AG04449 (cell line): ENCODE data around the gene OR10T2.
"Not testable (repeated sequence)": the region's sequence is repeated elsewhere in the genome, so short reads cannot be mapped to it uniquely, and the experiment has no call there.

Experiments used
- CTCF ChIA-PET: fragments of 350-600 bp; formaldehyde crosslinking; extraction: SDS; loops from one replicate; lab custom pipeline; 2021; ENCODE audit warnings: antibody characterized with exemption; lab: Yijun Ruan, JAX
- POLR2A ChIA-PET: fragments of 400-600, 350-600 bp; formaldehyde crosslinking; extraction: SDS; loops from one replicate; lab custom pipeline; 2020; ENCODE audit warnings: antibody characterized with exemption, inconsistent platforms; lab: Yijun Ruan, JAX
- DNase-seq: peaks from one replicate; pipeline ENCODE4 v3.0.0-alpha.2; 2010; ENCODE audit warnings: low read depth, low spot score
- H3K4me3 ChIP-seq: 2 replicates; pipeline ENCODE4 v1.5.1; 2011; ENCODE audit warnings: low read depth, mild to moderate bottlenecking, control low read depth, low read length
- TF ChIP-seq, protein P1 (sequence below): IDR thresholded peaks from one replicate; pipeline ENCODE4 v1.5.1; 2011; ENCODE audit warnings: mild to moderate bottlenecking, moderate library complexity, low read length, control low read depth, inconsistent platforms; ENCODE audit not compliant: insufficient read depth; ENCODE audit errors: missing control alignments

Gene OR10T2

DNA sequence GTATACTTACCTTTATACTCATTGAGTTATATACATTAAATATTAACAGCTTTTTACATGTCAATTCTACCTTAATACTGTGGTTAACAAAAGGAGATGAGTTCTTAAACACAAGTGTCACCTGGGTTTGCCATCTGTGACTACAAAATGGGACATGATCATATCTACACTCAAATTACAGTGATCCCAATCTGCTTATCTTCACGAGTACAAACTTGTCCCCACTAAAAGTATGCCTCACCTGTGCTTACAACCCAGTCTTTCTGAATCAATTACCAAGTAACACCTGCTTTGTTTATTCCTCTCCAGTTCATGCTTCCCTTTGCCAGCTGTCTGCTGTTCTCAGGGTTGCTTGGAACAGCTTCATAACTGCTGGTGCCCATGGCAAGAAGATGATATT is 36.8 kb downstream of the OR10T2 start:
- TF ChIP-seq, protein P1, sequence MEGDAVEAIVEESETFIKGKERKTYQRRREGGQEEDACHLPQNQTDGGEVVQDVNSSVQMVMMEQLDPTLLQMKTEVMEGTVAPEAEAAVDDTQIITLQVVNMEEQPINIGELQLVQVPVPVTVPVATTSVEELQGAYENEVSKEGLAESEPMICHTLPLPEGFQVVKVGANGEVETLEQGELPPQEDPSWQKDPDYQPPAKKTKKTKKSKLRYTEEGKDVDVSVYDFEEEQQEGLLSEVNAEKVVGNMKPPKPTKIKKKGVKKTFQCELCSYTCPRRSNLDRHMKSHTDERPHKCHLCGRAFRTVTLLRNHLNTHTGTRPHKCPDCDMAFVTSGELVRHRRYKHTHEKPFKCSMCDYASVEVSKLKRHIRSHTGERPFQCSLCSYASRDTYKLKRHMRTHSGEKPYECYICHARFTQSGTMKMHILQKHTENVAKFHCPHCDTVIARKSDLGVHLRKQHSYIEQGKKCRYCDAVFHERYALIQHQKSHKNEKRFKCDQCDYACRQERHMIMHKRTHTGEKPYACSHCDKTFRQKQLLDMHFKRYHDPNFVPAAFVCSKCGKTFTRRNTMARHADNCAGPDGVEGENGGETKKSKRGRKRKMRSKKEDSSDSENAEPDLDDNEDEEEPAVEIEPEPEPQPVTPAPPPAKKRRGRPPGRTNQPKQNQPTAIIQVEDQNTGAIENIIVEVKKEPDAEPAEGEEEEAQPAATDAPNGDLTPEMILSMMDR: no peak
- ChIA-PET POLR2A (no interaction called here), CTCF (no interaction called here)
- no peak overlapping the region for H3K4me3 ChIP-seq
- no peak for DNase-seq

DNA sequence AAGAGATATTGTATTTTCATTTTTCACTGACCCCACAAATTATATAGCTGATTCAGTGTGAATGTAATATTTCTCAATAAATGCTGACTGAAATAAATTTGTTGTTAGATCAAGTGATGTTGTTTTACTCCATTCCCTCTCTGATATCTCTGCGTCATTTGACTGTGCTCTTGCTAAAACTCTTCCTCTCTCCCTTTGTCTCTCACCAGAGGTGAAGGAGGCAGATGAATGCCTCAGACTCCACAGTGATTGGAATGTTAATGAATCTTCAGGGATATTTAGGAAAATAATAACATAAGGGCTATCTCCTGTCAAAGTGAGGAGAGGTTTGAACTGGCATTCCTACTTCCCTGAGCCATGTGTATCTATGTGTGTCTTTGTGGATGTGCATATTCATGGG is 41.8 kb downstream of the OR10T2 start:
- TF ChIP-seq, protein P1: no peak
- no peak overlapping the region for H3K4me3 ChIP-seq
- ChIA-PET CTCF (no interaction called here), POLR2A (no interaction called here)
- no peak for DNase-seq

DNA sequence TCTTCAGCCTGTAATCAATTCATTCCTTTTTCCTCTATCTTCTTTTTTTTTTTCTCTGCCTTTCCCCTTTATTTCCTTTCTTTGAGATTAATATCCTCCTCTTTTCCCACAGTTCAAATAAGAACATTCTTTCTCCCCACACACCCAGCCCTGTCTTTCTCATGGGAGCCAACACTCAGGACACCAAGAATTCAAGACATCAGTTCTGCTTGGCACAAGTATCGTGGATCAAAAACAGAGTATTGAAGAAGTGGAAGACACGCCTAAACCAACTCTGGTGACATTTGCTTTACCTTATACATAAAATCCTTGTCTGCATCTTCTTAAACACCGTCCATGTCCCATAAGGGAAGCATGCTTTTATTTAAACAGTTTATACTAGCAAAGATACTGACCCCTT is 42.6 kb downstream of the OR10T2 start:
- no peak for DNase-seq
- POLR2A ChIA-PET: no interaction called here
- no peak overlapping the region for H3K4me3 ChIP-seq
- CTCF ChIA-PET: no interaction called here
- TF ChIP-seq, protein P1: no peak

DNA sequence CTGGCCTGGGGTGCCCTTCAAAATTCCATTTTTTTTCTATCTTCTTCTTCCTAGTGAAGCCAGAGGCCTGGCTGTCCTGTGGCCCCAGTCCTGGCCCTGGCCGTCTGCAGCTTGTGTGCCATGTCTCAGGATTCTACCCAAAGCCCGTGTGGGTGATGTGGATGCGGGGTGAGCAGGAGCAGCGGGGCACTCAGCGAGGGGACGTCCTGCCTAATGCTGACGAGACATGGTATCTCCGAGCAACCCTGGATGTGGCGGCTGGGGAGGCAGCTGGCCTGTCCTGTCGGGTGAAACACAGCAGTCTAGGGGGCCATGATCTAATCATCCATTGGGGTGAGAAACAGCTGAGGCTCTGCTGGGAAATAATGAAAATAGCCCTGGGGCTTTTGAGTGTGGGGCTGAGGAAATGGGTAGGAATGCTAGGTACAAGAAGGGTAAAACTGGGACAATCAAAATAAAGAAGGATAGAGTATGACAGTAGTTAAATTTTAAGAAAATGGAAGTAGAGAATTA is 43.4 kb downstream of the OR10T2 start:
- TF ChIP-seq, protein P1: no peak
- CTCF ChIA-PET: no interaction called here
- POLR2A ChIA-PET: no interaction called here
- no peak overlapping the region for H3K4me3 ChIP-seq
- DNase-seq: no peak

DNA sequence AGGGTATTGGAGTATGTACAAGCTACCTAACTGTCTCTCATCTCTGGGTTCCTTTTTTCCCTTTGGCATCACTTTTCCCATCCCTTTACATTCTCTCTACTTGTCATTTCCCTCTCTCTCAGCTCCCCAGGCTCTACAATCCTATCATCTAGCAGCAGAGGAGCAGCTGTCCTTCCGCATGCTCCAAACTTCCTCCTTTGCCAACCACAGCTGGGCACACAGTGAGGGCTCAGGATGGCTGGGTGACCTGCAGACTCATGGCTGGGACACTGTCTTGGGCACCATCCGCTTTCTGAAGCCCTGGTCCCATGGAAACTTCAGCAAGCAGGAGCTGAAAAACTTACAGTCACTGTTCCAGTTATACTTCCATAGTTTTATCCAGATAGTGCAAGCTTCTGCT is 45.0 kb downstream of the OR10T2 start:
- no peak for DNase-seq
- TF ChIP-seq, protein P1: no peak
- no peak overlapping the region for H3K4me3 ChIP-seq
- ChIA-PET POLR2A (no interaction called here), CTCF (no interaction called here)

DNA sequence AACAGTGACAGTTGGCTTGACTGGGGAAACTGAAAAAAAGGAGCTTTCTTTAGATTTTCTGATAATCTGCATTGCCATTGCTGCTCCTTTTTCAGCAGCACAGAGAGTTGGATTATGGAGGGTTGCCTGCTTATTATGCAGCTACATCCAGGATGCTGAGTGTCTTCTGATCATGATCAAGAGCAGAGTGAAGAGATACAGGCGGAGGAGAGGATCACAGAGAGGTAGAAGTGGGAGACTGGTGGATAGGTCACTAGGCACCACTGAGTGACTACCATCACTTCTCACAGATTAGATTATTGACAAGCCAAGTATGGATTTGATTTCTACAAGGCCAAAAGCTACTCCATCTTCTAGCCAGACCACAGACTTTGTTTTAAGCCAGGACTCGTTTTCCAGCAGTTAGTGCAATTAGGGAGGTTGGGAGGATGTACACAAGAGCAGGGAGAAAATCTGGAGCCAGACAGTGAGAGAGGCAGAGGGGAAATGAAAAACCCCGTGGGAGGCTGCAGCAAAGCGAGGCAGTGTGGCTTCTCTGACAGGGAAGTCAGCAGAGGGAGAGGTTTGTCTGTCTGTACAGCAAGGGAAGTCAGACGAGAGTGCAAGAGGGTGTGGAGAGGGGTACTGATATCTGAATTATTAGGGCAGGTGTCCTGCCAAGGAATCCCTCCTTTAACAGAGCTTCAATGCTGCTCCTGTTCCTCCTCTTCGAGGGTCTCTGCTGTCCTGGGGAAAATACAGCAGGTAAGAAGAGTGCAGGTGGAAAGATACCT is 45.8 kb downstream of the OR10T2 start, which contains the start of gene CD1E:
TSS of gene CD1E (plus strand) at position 592 of the 773 bp plus-strand sequence. CDS start at position 687, 95 bp downstream.
- CTCF ChIA-PET: no interaction called here
- DNase-seq: no peak
- H3K4me3 ChIP-seq: no peak within 1 kb of the TSS

DNA sequence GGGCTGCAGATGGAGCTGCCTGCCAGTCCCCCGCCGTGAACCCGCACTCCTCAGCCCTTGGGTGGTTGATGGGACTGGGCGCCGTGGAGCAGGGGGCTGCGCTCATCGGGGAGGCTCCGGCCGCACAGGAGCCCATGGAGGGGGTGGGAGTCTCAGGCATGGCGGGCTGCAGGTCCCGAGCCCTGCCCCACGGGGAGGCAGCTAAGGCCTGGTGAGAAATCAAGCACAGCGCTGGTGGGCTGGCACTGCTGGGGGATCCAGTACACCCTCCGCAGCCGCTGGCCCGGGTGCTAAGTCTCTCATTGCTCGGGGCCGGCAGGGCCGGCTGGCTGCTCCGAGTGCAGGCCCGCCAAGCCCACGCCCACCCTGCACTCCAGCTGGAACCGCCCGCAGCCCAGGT is 50.3 kb downstream of the OR10T2 start:
- DNase-seq, CTCF ChIA-PET, POLR2A ChIA-PET, H3K4me3 ChIP-seq: not testable (repeated sequence)

More for the DNA sequence above, 45.8 kb downstream of the OR10T2 start, which contains the start of gene CD1E:
- TF ChIP-seq, protein P1: no peak
- POLR2A ChIA-PET: no interaction called here
